PC-9 (cell line): ENCODE measurements around the gene AQP4. TPM values are rescaled to one million over a fixed set of nuclear protein-coding genes. Genes with fewer than 3 reads are reported as not detected.

Experiments used
- BruUV-seq: library from RNA; stranded (reverse); fragments of 400-500 nt; replicated peaks from 2 replicates; lab custom pipeline; 2021; lab: Mats Ljungman, UMichigan
- CTCF ChIA-PET: fragments of 300-600 bp; sonication (Branson Sonifier 250); formaldehyde crosslinking; loops from one replicate; lab custom pipeline; 2022; ENCODE audit warnings: antibody characterized with exemption; lab: Charles Lee
- POLR2A ChIA-PET: fragments of 300-600 bp; sonication (Branson Sonifier 250); formaldehyde crosslinking; loops from one replicate; lab custom pipeline; 2022; ENCODE audit warnings: antibody characterized with exemption; ENCODE audit not compliant: unreplicated experiment; lab: Charles Lee
- DNase-seq, 2 experiments: peaks; one replicate each; pipeline versions ENCODE4 v3.0.0 to v3.0.0-alpha.2; 2015 to 2022; ENCODE audit warnings: mixed read lengths in 1 of 2
- H2AFZ ChIP-seq: fragments of 200-600 bp; sonication (generic); 2 replicates; pipeline ENCODE4 v1.8.1; 2017; ENCODE audit warnings: antibody characterized with exemption
- H3F3A ChIP-seq: fragments of 200-600 bp; sonication (generic); 2 replicates; pipeline ENCODE4 v1.8.1; 2017; ENCODE audit warnings: antibody characterized with exemption, mild to moderate bottlenecking, low read depth; ENCODE audit not compliant: insufficient read depth
- H3K27ac ChIP-seq: fragments of 200-600 bp; sonication (generic); 2 replicates; pipeline ENCODE4 v1.6.1; 2016; ENCODE audit warnings: mixed run types
- H3K27me3 ChIP-seq: fragments of 200-600 bp; sonication (generic); 2 replicates; pipeline ENCODE4 v1.6.1; 2016; ENCODE audit warnings: low read depth, mixed run types; ENCODE audit not compliant: insufficient read depth
- H3K36me3 ChIP-seq: fragments of 200-600 bp; sonication (generic); 2 replicates; pipeline ENCODE4 v1.6.1; 2016; ENCODE audit warnings: low read depth, mixed run types
- H3K4me1 ChIP-seq: fragments of 200-600 bp; sonication (generic); replicated peaks from 2 replicates; pipeline ENCODE4 v1.6.1; 2016; ENCODE audit warnings: mixed run types; ENCODE audit not compliant: insufficient read depth
- H3K4me2 ChIP-seq: fragments of 200-600 bp; sonication (generic); 2 replicates; pipeline ENCODE4 v1.6.1; 2017; ENCODE audit warnings: mixed run types
- H3K4me3 ChIP-seq: fragments of 200-600 bp; sonication (generic); 2 replicates; pipeline ENCODE4 v1.6.1; 2016; ENCODE audit warnings: mixed run types
- H3K79me2 ChIP-seq: fragments of 200-600 bp; sonication (generic); 2 replicates; pipeline ENCODE4 v1.6.1; 2017; ENCODE audit warnings: low read depth, mixed run types
- H3K9me2 ChIP-seq: fragments of 200-600 bp; sonication (generic); 2 replicates; pipeline ENCODE4 v1.8.1; 2017; ENCODE audit warnings: mild to moderate bottlenecking; ENCODE audit not compliant: insufficient read depth
- H3K9me3 ChIP-seq: fragments of 200-600 bp; sonication (generic); 2 replicates; pipeline ENCODE4 v1.8.1; 2016; ENCODE audit warnings: low read depth; ENCODE audit not compliant: insufficient read depth
- H4K20me1 ChIP-seq: fragments of 200-600 bp; sonication (generic); 2 replicates; pipeline ENCODE4 v1.8.1; 2017; ENCODE audit not compliant: insufficient read depth
- CTCF ChIP-seq: fragments of 200-600 bp; sonication (generic); conservative IDR thresholded peaks from 2 replicates; pipeline ENCODE4 v1.6.1; 2017; ENCODE audit warnings: mixed run types, antibody characterized with exemption, mild to moderate bottlenecking, moderate library complexity
- EZH2 ChIP-seq: fragments of 200-600 bp; sonication (generic); IDR thresholded peaks from 2 replicates; pipeline ENCODE4 v1.8.0; 2017; ENCODE audit warnings: antibody characterized with exemption, low read depth
- intact Hi-C: fragments of 100-400 bp; cut with micrococcal nuclease; formaldehyde crosslinking; loops from one replicate; pipeline ENCODE4 v1.10.0; 2022; ENCODE audit not compliant: unreplicated experiment
- total RNA-seq: library from RNA; stranded (reverse); gene quantifications from 2 replicates; pipeline ENCODE4 v1.2.3, GENCODE V29; 2021

AQP4 gene
- total RNA-seq, 1 experiment from 2014 or later: not detected

GRCh38 chr18:26908906-26909305, 43.4 kb upstream of the AQP4 start:
- POLR2A ChIA-PET: interaction anchor here (0.6 kb wide), 1 partner anchor 73 kb away, joined by 4 read pairs; no protein-coding TSS in a partner anchor
- intact Hi-C loops: no loop called here

GRCh38 chr18:26902291-26902690, 36.8 kb upstream of the AQP4 start:
- DNase-seq: no peak
- no peaks in the 10 kb centered on the region for H3K36me3 ChIP-seq
- no TSS peak for BruUV-seq
- intact Hi-C loops: no loop called here
- H3K9me3 ChIP-seq: no peaks in the 10 kb centered on the region
- H3K27me3 ChIP-seq: no peaks in the 10 kb centered on the region
- H3K4me1 ChIP-seq: no peaks in the 10 kb centered on the region
- H4K20me1 ChIP-seq: no peaks in the 10 kb centered on the region
- ChIA-PET POLR2A (no interaction called here), CTCF (no interaction called here)
- no peak overlapping the region for H3K27ac ChIP-seq
- no peak for TF ChIP-seq CTCF
- TF ChIP-seq EZH2: no peak
- no peaks in the 10 kb centered on the region for H3K79me2 ChIP-seq
- H3K9me2 ChIP-seq: no peaks in the 10 kb centered on the region
- no peak overlapping the region for H2AFZ ChIP-seq
- H3F3A ChIP-seq: no peaks in the 10 kb centered on the region
- H3K4me2 ChIP-seq: no peak overlapping the region
- H3K4me3 ChIP-seq: no peak overlapping the region

More at GRCh38 chr18:26908906-26909305, 43.4 kb upstream of the AQP4 start:
- TF ChIP-seq EZH2 (no peak), CTCF (no peak)
- DNase-seq: no peak
- Histone ChIP-seq H3K79me2 (no peaks in the 10 kb centered on the region), H3K9me3 (no peaks in the 10 kb centered on the region), H3K4me2 (no peak overlapping the region), H2AFZ (no peak overlapping the region), H3K4me3 (no peak overlapping the region), H3F3A (no peaks in the 10 kb centered on the region), H3K27me3 (no peaks in the 10 kb centered on the region), H3K36me3 (no peaks in the 10 kb centered on the region), H4K20me1 (no peaks in the 10 kb centered on the region), H3K4me1 (no peaks in the 10 kb centered on the region), H3K27ac (no peak overlapping the region), H3K9me2 (no peaks in the 10 kb centered on the region)
- CTCF ChIA-PET: no interaction called here
- BruUV-seq: no TSS peak

GRCh38 chr18:26901020-26901419, 35.5 kb upstream of the AQP4 start:
- H3K36me3 ChIP-seq: no peaks in the 10 kb centered on the region
- H4K20me1 ChIP-seq: no peaks in the 10 kb centered on the region
- H2AFZ ChIP-seq: no peak overlapping the region
- no peaks in the 10 kb centered on the region for H3K4me1 ChIP-seq
- intact Hi-C loops: no loop called here
- no peak overlapping the region for H3K4me2 ChIP-seq
- no peak for DNase-seq
- H3K27me3 ChIP-seq: no peaks in the 10 kb centered on the region
- H3K9me3 ChIP-seq: no peaks in the 10 kb centered on the region
- CTCF ChIA-PET: no interaction called here
- no peak overlapping the region for H3K4me3 ChIP-seq
- H3K9me2 ChIP-seq: no peaks in the 10 kb centered on the region
- H3K79me2 ChIP-seq: no peaks in the 10 kb centered on the region
- BruUV-seq: no TSS peak
- H3K27ac ChIP-seq: no peak overlapping the region
- TF ChIP-seq CTCF (no peak), EZH2 (no peak)
- no peaks in the 10 kb centered on the region for H3F3A ChIP-seq
- POLR2A ChIA-PET: no interaction called here
